ENCODE data around the gene MRPS34. TPM values are rescaled to one million over a fixed set of nuclear protein-coding genes. Genes with fewer than 3 reads are reported as not detected.

The MRPS34 gene
- total and polyA plus RNA-seq, 2 experiments from 2014 or later: 116 to 155 TPM

GRCh38 chr16:1820096-1820945 is 47.4 kb upstream of the MRPS34 start:
- no peaks in the 10 kb centered on the region for H3K27me3 ChIP-seq
- no peak overlapping the region for H2AFZ ChIP-seq
- H3K36me3 ChIP-seq (replicated peaks; ENCODE audit: insufficient read depth, low read depth): no peaks in the 10 kb centered on the region
- no peak for TF ChIP-seq EZH2phosphoT487 (IDR thresholded peaks at IDR 0.05; ENCODE audit: low read depth, severe bottlenecking, unreplicated experiment)
- no peak for TF ChIP-seq CTCF (IDR thresholded peaks at IDR 0.05; ENCODE audit: poor library complexity)
- TF ChIP-seq EZH2 (IDR thresholded peaks at IDR 0.05; ENCODE audit: borderline replicate concordance): no peak
- peaks cover 27% of the 10 kb centered on the region for H3K79me2 ChIP-seq
- H3K4me2 ChIP-seq: no peak overlapping the region
- peaks cover under 1% of the 10 kb centered on the region for H3K4me1 ChIP-seq (ENCODE audit: insufficient read depth)
- no peak overlapping the region for H3K4me3 ChIP-seq
- H3K9me3 ChIP-seq (ENCODE audit: low read depth): no peaks in the 10 kb centered on the region
- no peaks in the 10 kb centered on the region for H3K9me2 ChIP-seq (replicated peaks; ENCODE audit: insufficient read depth)
- no peak for DNase-seq (ENCODE audit: low spot score)
- no peaks in the 10 kb centered on the region for H4K20me1 ChIP-seq (ENCODE audit: insufficient read depth, poor library complexity, severe bottlenecking)
- no peak overlapping the region for H3K27ac ChIP-seq
- 95% methylated on average over 25 of the region's 25 CpGs for WGBS (ENCODE audit: low lambda C conversion rate, missing lambda C conversion rate)

- H3K4me3 ChIP-seq: no peak overlapping the region
- no peak overlapping the region for H3K4me2 ChIP-seq
- no peaks in the 10 kb centered on the region for H4K20me1 ChIP-seq (ENCODE audit: insufficient read depth, poor library complexity, severe bottlenecking)
- no peaks in the 10 kb centered on the region for H3K4me1 ChIP-seq (ENCODE audit: insufficient read depth)
- peaks cover 22% of the 10 kb centered on the region for H3K79me2 ChIP-seq
- H3K9me2 ChIP-seq (replicated peaks; ENCODE audit: insufficient read depth): no peaks in the 10 kb centered on the region
- H3K27me3 ChIP-seq: no peaks in the 10 kb centered on the region
- TF ChIP-seq CTCF (IDR thresholded peaks at IDR 0.05; ENCODE audit: poor library complexity) (no peak), EZH2 (IDR thresholded peaks at IDR 0.05; ENCODE audit: borderline replicate concordance) (no peak), EZH2phosphoT487 (IDR thresholded peaks at IDR 0.05; ENCODE audit: low read depth, severe bottlenecking, unreplicated experiment) (no peak)
- H3K36me3 ChIP-seq (replicated peaks; ENCODE audit: insufficient read depth, low read depth): no peaks in the 10 kb centered on the region
- no peak overlapping the region for H2AFZ ChIP-seq
- H3K27ac ChIP-seq: no peak overlapping the region
- no peak for DNase-seq (ENCODE audit: low spot score)
- no peaks in the 10 kb centered on the region for H3K9me3 ChIP-seq (ENCODE audit: low read depth)
- WGBS (ENCODE audit: low lambda C conversion rate, missing lambda C conversion rate): 95% methylated on average over 15 of the region's 15 CpGs
Measured at GRCh38 chr16:1819611-1820010, 46.7 kb upstream of the MRPS34 start.

- DNase-seq (ENCODE audit: low spot score): no peak
- no peaks in the 10 kb centered on the region for H3K36me3 ChIP-seq (replicated peaks; ENCODE audit: insufficient read depth, low read depth)
- no peak overlapping the region for H3K4me2 ChIP-seq
- no peaks in the 10 kb centered on the region for H3K27me3 ChIP-seq
- H3K4me1 ChIP-seq (ENCODE audit: insufficient read depth): no peaks in the 10 kb centered on the region
- H4K20me1 ChIP-seq (ENCODE audit: insufficient read depth, poor library complexity, severe bottlenecking): no peaks in the 10 kb centered on the region
- TF ChIP-seq EZH2 (IDR thresholded peaks at IDR 0.05; ENCODE audit: borderline replicate concordance) (no peak), CTCF (IDR thresholded peaks at IDR 0.05; ENCODE audit: poor library complexity) (no peak), EZH2phosphoT487 (IDR thresholded peaks at IDR 0.05; ENCODE audit: low read depth, severe bottlenecking, unreplicated experiment) (no peak)
- no peak overlapping the region for H3K4me3 ChIP-seq
- H2AFZ ChIP-seq: no peak overlapping the region
- 97% methylated on average over 34 of the region's 35 CpGs for WGBS (ENCODE audit: low lambda C conversion rate, missing lambda C conversion rate)
- no peak overlapping the region for H3K27ac ChIP-seq
- H3K79me2 ChIP-seq: peaks cover 15% of the 10 kb centered on the region
- no peaks in the 10 kb centered on the region for H3K9me2 ChIP-seq (replicated peaks; ENCODE audit: insufficient read depth)
- no peaks in the 10 kb centered on the region for H3K9me3 ChIP-seq (ENCODE audit: low read depth)
Measured at GRCh38 chr16:1818873-1819525, 46.1 kb upstream of the MRPS34 start.

Measured in hepatocyte (in vitro differentiated cells).